NT2/D1 (cell line): ENCODE results near the gene EEF1A2.
A peak's percentile ranks its signal among the peaks of the same experiment; 100 is the strongest.

ENCODE experiments used
- DNase-seq: peaks from one replicate; pipeline ENCODE4 v3.0.0-alpha.2; 2011; ENCODE audit warnings: low read depth, low spot score
- H3K27me3 ChIP-seq: 2 replicates; pipeline ENCODE4 v1.6.0; 2011; ENCODE audit warnings: mild to moderate bottlenecking; ENCODE audit not compliant: insufficient read length, insufficient read depth
- H3K36me3 ChIP-seq: 2 replicates; pipeline ENCODE4 v1.6.1; 2011; ENCODE audit warnings: mild to moderate bottlenecking, low read length, mixed read lengths; ENCODE audit not compliant: insufficient read depth, insufficient read length
- H3K4me1 ChIP-seq: 2 replicates; pipeline ENCODE4 v1.5.1; 2011; ENCODE audit not compliant: insufficient read depth, insufficient read length
- H3K4me3 ChIP-seq: 2 replicates; pipeline ENCODE4 v1.5.1; 2011; ENCODE audit warnings: low read depth; ENCODE audit not compliant: insufficient read length
- H3K9ac ChIP-seq: 2 replicates; pipeline ENCODE4 v1.6.0; 2011; ENCODE audit warnings: low read depth; ENCODE audit not compliant: insufficient read length
- H3K9me3 ChIP-seq: 2 replicates; pipeline ENCODE4 v1.5.1; 2011; ENCODE audit warnings: mild to moderate bottlenecking, low read length; ENCODE audit not compliant: insufficient read depth
- SUZ12 ChIP-seq: IDR thresholded peaks from 2 replicates; pipeline ENCODE4 v1.6.1; 2011; ENCODE audit not compliant: insufficient read length, insufficient read depth; ENCODE audit errors: extremely low read depth
- YY1 ChIP-seq: IDR thresholded peaks from 2 replicates; pipeline ENCODE4 v1.6.1; 2011; ENCODE audit not compliant: insufficient read length, insufficient read depth
- ZNF274 ChIP-seq: IDR thresholded peaks from 2 replicates; pipeline ENCODE4 v1.6.1; 2011; ENCODE audit warnings: mild to moderate bottlenecking, low read depth, low read length

EEF1A2 gene

GRCh38 chr20:63501818-63502670 is 3.2 kb upstream of the EEF1A2 start:
- peak overlapping the region; percentile 27 for H3K9ac ChIP-seq

GRCh38 chr20:63500902-63501817 is 2.3 kb upstream of the EEF1A2 start:
- Histone ChIP-seq H3K9me3 (peaks cover 10% of the 10 kb centered on the region; the same call in 1 of the 2 replicates), H3K36me3 (peaks cover 6% of the 10 kb centered on the region), H3K9ac (peak overlapping the region; percentile 7), H3K4me3 (no peak overlapping the region), H3K4me1 (peaks cover 33% of the 10 kb centered on the region), H3K27me3 (peaks cover 19% of the 10 kb centered on the region)
- TF ChIP-seq ZNF274 = no peak
- TF ChIP-seq YY1 = no peak
- TF ChIP-seq SUZ12 = no peak
- no peak for DNase-seq

More at GRCh38 chr20:63501818-63502670, 3.2 kb upstream of the EEF1A2 start:
- no peak for DNase-seq
- Histone ChIP-seq H3K4me3 (no peak overlapping the region), H3K9me3 (peaks cover 10% of the 10 kb centered on the region; the same call in 1 of the 2 replicates), H3K36me3 (peaks cover 4% of the 10 kb centered on the region), H3K27me3 (peaks cover 17% of the 10 kb centered on the region), H3K4me1 (peaks cover 26% of the 10 kb centered on the region)
- TF ChIP-seq YY1 (no peak), ZNF274 (no peak), SUZ12 (no peak)

- Histone ChIP-seq H3K36me3 (peaks cover 13% of the 10 kb centered on the region), H3K27me3 (peaks cover 19% of the 10 kb centered on the region), H3K4me1 (peaks cover 39% of the 10 kb centered on the region), H3K9ac (peak overlapping the region; percentile 26), H3K9me3 (peaks cover 8% of the 10 kb centered on the region; the same call in 1 of the 2 replicates), H3K4me3 (no peak overlapping the region)
- TF ChIP-seq ZNF274 = no peak
- TF ChIP-seq SUZ12 = no peak
- no peak for TF ChIP-seq YY1
- DNase-seq = no peak
Measured at GRCh38 chr20:63500151-63500901, 1.4 kb upstream of the EEF1A2 start.

GRCh38 chr20:63499338-63499969 is 571 bp upstream of the EEF1A2 start:
- Histone ChIP-seq H3K9ac (peak overlapping the region; percentile 80), H3K36me3 (peaks cover 21% of the 10 kb centered on the region), H3K4me3 (peak overlapping the region; percentile 53), H3K9me3 (no peaks in the 10 kb centered on the region), H3K4me1 (peaks cover 41% of the 10 kb centered on the region), H3K27me3 (peaks cover 19% of the 10 kb centered on the region)
- TF ChIP-seq YY1 (no peak), ZNF274 (no peak), SUZ12 (no peak)
- DNase-seq = no peak

GRCh38 chr20:63497946-63498935 is 642 bp downstream of the EEF1A2 start:
- peaks cover 19% of the 10 kb centered on the region for H3K27me3 ChIP-seq
- TF ChIP-seq YY1 = no peak
- no peak for TF ChIP-seq SUZ12
- no peak for DNase-seq
- H3K9me3 ChIP-seq = no peaks in the 10 kb centered on the region
- H3K36me3 ChIP-seq = peaks cover 34% of the 10 kb centered on the region
- H3K4me3 ChIP-seq = peak overlapping the region; percentile 72
- H3K4me1 ChIP-seq = peaks cover 41% of the 10 kb centered on the region
- peak overlapping the region; percentile 76 for H3K9ac ChIP-seq
